K562 (cell line): ENCODE measurements around the gene ZNF594.

Experiments used
- ARNT ChIP-seq, 2 experiments: fragments of 450-650 bp; IDR thresholded peaks; 2 replicates each; pipeline ENCODE4 v1.6.1; 2016; ENCODE audit warnings: mild to moderate bottlenecking in 1 of 2
- FOXJ3 ChIP-seq: sonication (generic); formaldehyde crosslinking; IDR thresholded peaks from 2 replicates; pipeline ENCODE4 v1.4.0; 2020; ENCODE audit warnings: mild to moderate bottlenecking, missing genetic modification reagents
- FOXM1 ChIP-seq, 2 experiments: fragments of 450-650 bp in 1 of 2; sonication (generic) in 1 of 2; formaldehyde crosslinking in 1 of 2; IDR thresholded peaks; 2 replicates each; pipeline versions ENCODE4 v1.6.1 to v1.9.0; 2017 to 2022; ENCODE audit warnings: low read depth in 2 of 2, mild to moderate bottlenecking in 2 of 2, missing genetic modification reagents in 1 of 2, moderate library complexity in 1 of 2
- KDM5B ChIP-seq: fragments of 200-600 bp; sonication (generic); IDR thresholded peaks from 2 replicates; pipeline ENCODE4 v1.6.1; 2012; ENCODE audit warnings: low read depth, mild to moderate bottlenecking, moderate library complexity, low read length, control low read depth, inconsistent platforms; ENCODE audit not compliant: insufficient replicate concordance
- KLF13 ChIP-seq: fragments of 450-650 bp; IDR thresholded peaks from 2 replicates; pipeline ENCODE4 v1.6.1; 2016; ENCODE audit warnings: missing genetic modification characterization, low read depth, mild to moderate bottlenecking, missing compliant biosample characterization, moderate library complexity, borderline replicate concordance
- NCOA2 ChIP-seq, 2 experiments: fragments of 450-650 bp; IDR thresholded peaks; 2 replicates each; pipeline ENCODE4 v1.6.1; 2018; ENCODE audit warnings: mild to moderate bottlenecking in 2 of 2, moderate library complexity in 1 of 2; ENCODE audit not compliant: partially characterized antibody in 2 of 2
- POLR2A ChIP-seq: fragments of 450-650 bp; conservative IDR thresholded peaks from 2 replicates; pipeline ENCODE4 v1.6.1; 2016
- SMC3 ChIP-seq: conservative IDR thresholded peaks from 2 replicates; pipeline ENCODE4 v1.6.1; 2011; ENCODE audit warnings: low read depth, low read length, improper control_type of control experiment; ENCODE audit not compliant: insufficient read depth
- ZNF282 ChIP-seq: sonication (generic); formaldehyde crosslinking; IDR thresholded peaks from 2 replicates; pipeline ENCODE4 v1.8.1; 2023; ENCODE audit warnings: missing genetic modification reagents
- TF ChIP-seq, protein P1 (sequence below): IDR thresholded peaks from 3 replicates; pipeline ENCODE4 v1.6.1; 2011; ENCODE audit warnings: borderline replicate concordance, mild to moderate bottlenecking; ENCODE audit not compliant: insufficient read length, insufficient read depth

DNA sequence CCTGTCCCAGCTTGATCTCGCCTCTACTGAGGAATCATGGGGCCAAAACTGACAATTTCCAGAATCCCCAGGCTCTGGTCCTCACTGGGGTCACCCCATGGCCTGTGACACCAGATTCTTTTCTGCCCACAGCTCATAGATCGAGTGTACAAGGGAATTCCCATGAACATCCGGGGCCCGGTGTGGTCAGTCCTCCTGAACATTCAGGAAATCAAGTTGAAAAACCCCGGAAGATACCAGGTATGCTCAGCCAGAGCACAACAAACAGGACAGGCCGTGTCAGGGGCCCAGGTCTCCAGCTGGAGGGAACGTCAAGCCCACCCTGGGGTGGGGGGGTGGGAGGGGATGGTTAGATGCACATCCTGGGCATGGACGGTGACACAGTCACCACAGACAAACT, 58.4 kb downstream of the ZNF594 start:
- no peak for TF ChIP-seq POLR2A
- no peak for TF ChIP-seq FOXJ3 (CRISPR knock-in tag)
- TF ChIP-seq, protein P1, sequence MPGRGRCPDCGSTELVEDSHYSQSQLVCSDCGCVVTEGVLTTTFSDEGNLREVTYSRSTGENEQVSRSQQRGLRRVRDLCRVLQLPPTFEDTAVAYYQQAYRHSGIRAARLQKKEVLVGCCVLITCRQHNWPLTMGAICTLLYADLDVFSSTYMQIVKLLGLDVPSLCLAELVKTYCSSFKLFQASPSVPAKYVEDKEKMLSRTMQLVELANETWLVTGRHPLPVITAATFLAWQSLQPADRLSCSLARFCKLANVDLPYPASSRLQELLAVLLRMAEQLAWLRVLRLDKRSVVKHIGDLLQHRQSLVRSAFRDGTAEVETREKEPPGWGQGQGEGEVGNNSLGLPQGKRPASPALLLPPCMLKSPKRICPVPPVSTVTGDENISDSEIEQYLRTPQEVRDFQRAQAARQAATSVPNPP, result no peak
- TF ChIP-seq SMC3, result no peak
- TF ChIP-seq KLF13 (tag), result no peak
- TF ChIP-seq NCOA2 (IDR thresholded peaks at IDR 0.05; ENCODE audit: partially characterized antibody in 2 of 2), result no peak
- TF ChIP-seq ZNF282, result no peak
- TF ChIP-seq FOXM1 (IDR thresholded peaks at IDR 0.05; ENCODE audit: low read depth), result no peak
- TF ChIP-seq FOXM1 (CRISPR knock-in tag; IDR thresholded peaks at IDR 0.05; ENCODE audit: low read depth), result no peak
- no peak for TF ChIP-seq KDM5B
- TF ChIP-seq ARNT (IDR thresholded peaks at IDR 0.05), result no peak
